ENCODE measurements around the gene PSMB10. TPM values are rescaled to one million over a fixed set of nuclear protein-coding genes. Genes with fewer than 3 reads are reported as not detected.

PSMB10 gene
- total RNA-seq, 1 donor from 2014 or later = 35.8 TPM

DNA sequence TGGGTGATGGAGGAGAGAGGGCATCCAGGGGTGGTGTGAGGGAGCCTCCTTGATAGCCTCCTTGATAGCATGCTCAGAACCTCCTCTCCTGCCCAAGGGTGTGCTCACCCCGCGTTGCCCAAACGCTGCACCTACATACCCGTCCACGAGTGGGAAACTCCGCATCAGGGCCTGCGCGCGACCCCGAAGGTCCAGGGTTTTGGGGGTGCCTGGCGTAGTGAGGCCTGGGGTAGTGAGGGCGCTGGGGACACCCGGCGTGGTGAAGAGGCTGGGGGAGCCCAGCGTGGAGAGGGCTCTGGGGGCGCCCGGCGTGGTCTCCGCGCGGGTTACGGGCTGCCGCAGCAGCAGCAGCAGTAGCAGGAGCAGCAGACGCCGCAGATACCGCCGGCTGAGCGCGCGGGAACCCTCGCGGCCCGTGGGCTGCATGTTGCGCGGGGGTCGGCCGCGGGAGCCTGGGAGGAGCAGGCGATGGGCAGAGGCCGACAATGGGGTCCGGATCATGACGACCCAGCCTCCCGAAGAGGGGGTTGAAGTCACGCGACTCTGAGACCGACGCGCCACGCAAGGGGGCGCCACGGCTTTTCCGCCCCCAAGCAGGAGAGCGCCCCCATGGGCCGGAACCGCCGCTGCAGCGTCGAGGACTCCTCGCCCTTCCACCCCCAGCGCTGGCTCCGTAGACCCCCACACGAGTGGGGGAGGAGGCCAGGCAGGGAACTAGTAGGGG, 43.5 kb upstream of the PSMB10 start, which contains the start of gene DPEP3:
Gene DPEP3, minus strand, starts transcription at position 545 of the 724 bp plus-strand sequence. Its CDS starts 119 bp downstream, at position 426.
- Histone ChIP-seq H2AFZ (ENCODE audit: low read depth, low read length) (no peak within 1 kb of the TSS), H4K20me1 (ENCODE audit: insufficient read depth, low read length) (no peaks in the 10 kb centered on the region), H3K9me3 (ENCODE audit: insufficient read depth, low read depth, low read length) (no peaks in the 10 kb centered on the region), H3K36me3 (ENCODE audit: insufficient read depth, low read length) (no peaks in the 10 kb centered on the region), H3K4me3 (ENCODE audit: insufficient read depth, low read depth, low read length) (no peak within 1 kb of the TSS), H3K4me1 (ENCODE audit: insufficient read depth, low read length) (no peaks in the 10 kb centered on the region), H3K9ac (ENCODE audit: low read length) (no peak within 1 kb of the TSS), H3K27me3 (ENCODE audit: insufficient read depth, low read length) (peaks cover 16% of the 10 kb centered on the region), H3K27ac (ENCODE audit: low read depth, low read length) (no peak within 1 kb of the TSS), H3K79me2 (ENCODE audit: insufficient read depth, low read length) (no peaks in the 10 kb centered on the region), H3K4me2 (ENCODE audit: low read length) (no peak within 1 kb of the TSS)
- TF ChIP-seq, protein P1, sequence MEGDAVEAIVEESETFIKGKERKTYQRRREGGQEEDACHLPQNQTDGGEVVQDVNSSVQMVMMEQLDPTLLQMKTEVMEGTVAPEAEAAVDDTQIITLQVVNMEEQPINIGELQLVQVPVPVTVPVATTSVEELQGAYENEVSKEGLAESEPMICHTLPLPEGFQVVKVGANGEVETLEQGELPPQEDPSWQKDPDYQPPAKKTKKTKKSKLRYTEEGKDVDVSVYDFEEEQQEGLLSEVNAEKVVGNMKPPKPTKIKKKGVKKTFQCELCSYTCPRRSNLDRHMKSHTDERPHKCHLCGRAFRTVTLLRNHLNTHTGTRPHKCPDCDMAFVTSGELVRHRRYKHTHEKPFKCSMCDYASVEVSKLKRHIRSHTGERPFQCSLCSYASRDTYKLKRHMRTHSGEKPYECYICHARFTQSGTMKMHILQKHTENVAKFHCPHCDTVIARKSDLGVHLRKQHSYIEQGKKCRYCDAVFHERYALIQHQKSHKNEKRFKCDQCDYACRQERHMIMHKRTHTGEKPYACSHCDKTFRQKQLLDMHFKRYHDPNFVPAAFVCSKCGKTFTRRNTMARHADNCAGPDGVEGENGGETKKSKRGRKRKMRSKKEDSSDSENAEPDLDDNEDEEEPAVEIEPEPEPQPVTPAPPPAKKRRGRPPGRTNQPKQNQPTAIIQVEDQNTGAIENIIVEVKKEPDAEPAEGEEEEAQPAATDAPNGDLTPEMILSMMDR (IDR thresholded peaks at IDR 0.05; ENCODE audit: insufficient read depth, low read depth, low read length) = no peak
- no peak for TF ChIP-seq EZH2 (IDR thresholded peaks at IDR 0.05; ENCODE audit: insufficient read depth, low read length)
- Mint-ChIP-seq H3K9me3 (ENCODE audit: unreplicated experiment) (no peaks in the 10 kb centered on the region), H3K27ac (ENCODE audit: unreplicated experiment) (no peak within 1 kb of the TSS), H3K36me3 (ENCODE audit: low read depth, unreplicated experiment) (peaks cover 3% of the 10 kb centered on the region), H3K27me3 (ENCODE audit: low read depth, unreplicated experiment) (peaks cover 32% of the 10 kb centered on the region), H3K4me1 (ENCODE audit: low read depth, unreplicated experiment) (peaks cover 3% of the 10 kb centered on the region), H3K4me3 (ENCODE audit: unreplicated experiment) (no peak within 1 kb of the TSS)
- no peak for DNase-seq (ENCODE audit: low read depth)
- FAIRE-seq = no peak

DNA sequence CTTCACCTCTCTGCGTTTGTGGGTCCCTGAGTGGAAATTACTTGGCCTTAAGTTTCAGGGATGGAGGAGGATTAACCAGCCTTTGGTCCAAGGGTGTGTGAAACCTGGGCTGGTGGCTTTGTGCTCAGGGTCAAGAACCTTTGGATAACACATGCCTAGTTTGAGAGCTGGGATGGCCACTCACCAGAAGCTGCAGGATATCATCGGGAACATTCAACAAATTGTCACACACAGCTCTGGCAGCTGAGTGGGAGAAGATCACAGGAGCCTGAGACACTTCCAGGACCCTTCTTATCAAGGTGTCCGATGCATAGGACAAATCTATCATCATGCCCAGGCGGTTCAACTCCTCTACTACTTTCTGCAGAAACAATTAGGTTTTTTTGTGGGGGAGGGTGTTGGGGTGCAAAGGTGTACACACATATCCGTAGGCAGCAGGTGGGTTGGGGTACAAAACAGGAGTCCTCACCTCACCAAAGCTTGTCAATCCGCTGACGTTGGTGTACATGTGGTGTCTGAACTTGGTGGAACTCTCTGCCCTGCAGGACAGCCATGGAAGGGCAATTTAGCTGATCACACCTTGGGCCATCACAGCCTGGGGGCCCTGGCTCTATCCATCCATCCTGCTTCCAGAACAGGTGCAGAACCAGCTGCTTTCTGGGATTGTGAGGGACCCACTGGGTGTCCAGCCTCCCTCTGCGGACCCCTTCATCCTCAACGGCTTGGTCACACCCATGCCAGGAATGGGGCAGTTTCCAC, 41.0 kb upstream of the PSMB10 start:
- no peak overlapping the region for H3K4me3 Mint-ChIP-seq (ENCODE audit: unreplicated experiment)
- Histone ChIP-seq H3K9me3 (ENCODE audit: insufficient read depth, low read depth, low read length) (no peaks in the 10 kb centered on the region), H3K79me2 (ENCODE audit: insufficient read depth, low read length) (no peaks in the 10 kb centered on the region), H3K27me3 (ENCODE audit: insufficient read depth, low read length) (peaks cover 16% of the 10 kb centered on the region), H3K4me3 (ENCODE audit: insufficient read depth, low read depth, low read length) (no peak overlapping the region), H4K20me1 (ENCODE audit: insufficient read depth, low read length) (no peaks in the 10 kb centered on the region), H3K4me1 (ENCODE audit: insufficient read depth, low read length) (no peaks in the 10 kb centered on the region), H2AFZ (ENCODE audit: low read depth, low read length) (no peak overlapping the region), H3K36me3 (ENCODE audit: insufficient read depth, low read length) (no peaks in the 10 kb centered on the region), H3K9ac (ENCODE audit: low read length) (no peak overlapping the region), H3K27ac (ENCODE audit: low read depth, low read length) (no peak overlapping the region), H3K4me2 (ENCODE audit: low read length) (no peak overlapping the region)
- H3K4me1 Mint-ChIP-seq (ENCODE audit: low read depth, unreplicated experiment) = no peaks in the 10 kb centered on the region
- H3K27me3 Mint-ChIP-seq (ENCODE audit: low read depth, unreplicated experiment) = peaks cover 28% of the 10 kb centered on the region
- no peaks in the 10 kb centered on the region for H3K9me3 Mint-ChIP-seq (ENCODE audit: unreplicated experiment)
- no peak for TF ChIP-seq EZH2 (IDR thresholded peaks at IDR 0.05; ENCODE audit: insufficient read depth, low read length)
- TF ChIP-seq, protein P1 (IDR thresholded peaks at IDR 0.05; ENCODE audit: insufficient read depth, low read depth, low read length) = no peak
- no peaks in the 10 kb centered on the region for H3K36me3 Mint-ChIP-seq (ENCODE audit: low read depth, unreplicated experiment)
- DNase-seq (ENCODE audit: low read depth) = no peak
- no peak for FAIRE-seq
- no peak overlapping the region for H3K27ac Mint-ChIP-seq (ENCODE audit: unreplicated experiment)
